Lung microvascular endothelial cell (primary cell): ENCODE data around the gene PEX11B. TPM values are rescaled to one million over a fixed set of nuclear protein-coding genes. Genes with fewer than 3 reads are reported as not detected.
A peak's percentile ranks its signal among the peaks of the same experiment; 100 is the strongest.

Experiments
- DNase-seq, 2 donors: peaks; one replicate each; pipeline versions ENCODE4 v3.0.0 to v3.0.0-alpha.2; 2010; ENCODE audit warnings: low read depth in 2 of 2
- total RNA-seq: library from RNA; depleted of rRNA; stranded (reverse); fragments of >200 nt; gene quantifications from 2 replicates; pipeline ENCODE4 v1.2.1, GENCODE V29; 2014

The PEX11B gene, protein sequence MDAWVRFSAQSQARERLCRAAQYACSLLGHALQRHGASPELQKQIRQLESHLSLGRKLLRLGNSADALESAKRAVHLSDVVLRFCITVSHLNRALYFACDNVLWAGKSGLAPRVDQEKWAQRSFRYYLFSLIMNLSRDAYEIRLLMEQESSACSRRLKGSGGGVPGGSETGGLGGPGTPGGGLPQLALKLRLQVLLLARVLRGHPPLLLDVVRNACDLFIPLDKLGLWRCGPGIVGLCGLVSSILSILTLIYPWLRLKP
- 24.8 and 31.9 TPM in 2 replicates for total RNA-seq

DNA sequence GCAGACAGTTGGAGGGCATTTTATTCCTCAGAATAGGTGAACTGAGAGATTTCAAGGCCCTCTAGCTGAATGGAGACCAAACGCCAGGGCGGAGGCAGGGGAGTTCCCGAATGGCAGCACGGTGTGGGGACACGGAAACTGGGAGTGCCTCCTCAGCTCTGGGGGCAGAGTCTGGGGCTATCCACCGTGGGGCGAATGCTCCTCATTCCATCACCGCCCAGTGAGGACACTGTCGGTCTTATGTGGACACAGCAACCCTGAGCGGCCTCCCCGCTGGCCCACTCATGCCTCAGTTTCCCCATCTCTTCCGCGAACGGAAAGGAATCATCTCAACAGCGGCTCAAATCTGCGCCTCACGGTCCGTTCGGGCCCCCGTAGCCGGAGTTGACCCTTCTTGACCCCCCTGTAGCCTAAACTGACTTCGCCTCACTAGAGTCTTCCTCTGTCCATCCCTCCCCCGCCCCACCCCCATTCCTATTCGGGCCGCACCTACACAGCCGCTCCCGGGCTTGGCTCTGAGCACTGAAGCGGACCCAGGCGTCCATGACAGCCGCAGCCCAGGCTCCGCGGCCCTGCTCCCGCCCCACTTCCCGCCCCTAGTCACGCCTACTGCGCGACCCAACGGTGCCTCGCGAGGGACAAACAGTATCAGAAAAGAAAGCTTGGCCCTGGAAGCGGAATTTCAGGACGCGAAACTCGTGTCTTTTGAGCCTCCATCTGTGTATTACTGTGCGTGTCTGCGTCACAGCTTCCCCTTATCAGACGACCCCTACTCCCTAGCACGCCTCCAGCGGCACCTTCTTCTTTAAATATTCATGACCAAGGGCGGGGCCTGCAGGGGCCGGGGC is at the start of gene PEX11B:
Gene PEX11B (minus strand): TSS at position 574 of the 848 bp plus-strand sequence. CDS start 29 bp downstream, at position 545.
- peak; percentile 93 to 94 for DNase-seq

DNA sequence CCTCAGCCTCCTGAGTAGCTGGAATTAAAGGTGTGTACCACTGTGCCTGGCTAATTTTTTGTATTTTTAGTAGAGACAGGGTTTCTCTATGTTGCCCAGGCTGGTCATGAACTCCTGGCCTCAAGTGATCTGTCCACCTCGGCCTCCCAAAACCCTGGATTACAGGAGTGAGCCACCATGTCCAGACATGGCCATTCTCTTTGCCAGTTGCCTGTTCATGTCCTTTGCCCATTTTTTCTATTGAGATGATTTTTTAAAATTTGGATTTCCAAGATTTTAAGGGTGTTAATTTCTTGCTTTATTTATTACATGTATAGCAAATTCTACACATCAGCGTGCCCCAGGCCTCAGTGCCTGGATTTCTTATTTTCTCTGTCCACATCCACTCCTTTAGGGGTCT is 48.8 kb upstream of the PEX11B start:
- DNase-seq, result no peak

DNA sequence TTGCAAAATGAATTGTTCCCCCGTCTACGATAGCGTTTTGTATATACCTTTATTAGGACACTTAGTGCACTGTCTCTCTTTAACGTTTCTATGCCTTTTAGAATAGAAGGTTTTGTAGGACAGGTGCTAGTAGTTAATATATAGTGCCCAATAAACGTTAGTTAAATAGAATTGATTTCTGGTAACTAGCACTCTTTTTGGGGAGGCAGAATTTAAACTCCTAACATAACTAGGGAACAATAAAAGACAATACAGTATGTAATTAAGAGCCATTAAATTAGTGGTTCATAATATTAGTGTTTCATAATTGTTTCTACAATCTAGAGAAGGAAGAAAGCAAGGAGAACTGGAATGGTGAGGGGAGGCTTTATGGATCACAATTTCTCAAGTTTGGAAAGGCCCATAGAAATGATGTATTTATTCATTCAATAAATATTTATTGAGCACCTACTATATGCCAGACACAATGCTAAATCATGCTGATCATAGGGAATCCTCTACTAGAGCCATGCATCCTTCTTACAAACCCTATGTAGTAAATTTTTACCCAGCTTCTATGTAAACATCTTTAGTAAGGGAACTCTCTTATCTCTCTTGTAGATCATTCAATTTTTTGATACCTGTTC is 46.7 kb upstream of the PEX11B start:
- DNase-seq, result no peak

DNA sequence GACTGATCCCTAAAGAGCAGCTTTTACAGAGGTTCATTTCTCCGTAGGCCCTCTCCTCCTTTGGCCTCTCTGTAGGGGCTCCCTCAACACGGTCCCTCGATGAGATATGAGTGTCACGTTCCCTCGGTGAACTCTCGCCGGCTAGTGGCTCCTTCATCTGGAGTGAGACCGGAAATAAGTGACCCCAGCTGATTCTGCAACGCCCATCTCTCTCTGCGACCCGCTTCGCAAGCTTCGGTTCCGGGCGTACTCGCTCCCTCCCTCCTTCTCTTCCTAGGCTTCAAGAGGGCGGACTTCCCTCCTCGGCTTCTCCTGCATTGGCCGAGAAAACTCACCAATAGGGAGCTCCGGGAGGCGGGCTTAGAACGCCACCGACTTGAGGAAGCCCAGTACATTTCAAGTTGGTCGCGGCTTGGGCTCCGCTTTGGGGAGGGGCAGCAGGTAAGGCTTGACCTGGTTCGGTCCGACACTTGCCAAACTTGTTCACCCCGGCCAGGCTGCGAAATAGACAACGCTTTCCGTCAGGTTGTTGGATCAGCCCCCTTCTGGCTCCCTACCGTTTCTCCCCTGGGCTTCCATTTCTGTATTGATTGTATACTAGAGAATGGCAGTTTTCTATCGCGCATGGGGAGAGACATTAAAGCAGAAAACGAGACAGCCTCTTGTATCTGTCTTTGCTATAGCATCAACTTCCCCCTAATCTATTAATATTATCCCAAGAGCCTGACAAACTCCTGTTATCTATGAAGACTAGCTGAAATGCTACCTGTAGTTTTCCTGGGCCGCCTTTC is 46.0 kb upstream of the PEX11B start, which contains the start of the genes ANKRD34A and POLR3GL:
Gene ANKRD34A (minus strand): TSS at position 248 of the 791 bp plus-strand sequence. CDS start 2,816 bp downstream, outside the sequence.
Gene POLR3GL (plus strand): TSS at position 363 of the 791 bp plus-strand sequence. CDS start 10,176 bp downstream, outside the sequence.
- peak; percentile 86 to 93 for DNase-seq

DNA sequence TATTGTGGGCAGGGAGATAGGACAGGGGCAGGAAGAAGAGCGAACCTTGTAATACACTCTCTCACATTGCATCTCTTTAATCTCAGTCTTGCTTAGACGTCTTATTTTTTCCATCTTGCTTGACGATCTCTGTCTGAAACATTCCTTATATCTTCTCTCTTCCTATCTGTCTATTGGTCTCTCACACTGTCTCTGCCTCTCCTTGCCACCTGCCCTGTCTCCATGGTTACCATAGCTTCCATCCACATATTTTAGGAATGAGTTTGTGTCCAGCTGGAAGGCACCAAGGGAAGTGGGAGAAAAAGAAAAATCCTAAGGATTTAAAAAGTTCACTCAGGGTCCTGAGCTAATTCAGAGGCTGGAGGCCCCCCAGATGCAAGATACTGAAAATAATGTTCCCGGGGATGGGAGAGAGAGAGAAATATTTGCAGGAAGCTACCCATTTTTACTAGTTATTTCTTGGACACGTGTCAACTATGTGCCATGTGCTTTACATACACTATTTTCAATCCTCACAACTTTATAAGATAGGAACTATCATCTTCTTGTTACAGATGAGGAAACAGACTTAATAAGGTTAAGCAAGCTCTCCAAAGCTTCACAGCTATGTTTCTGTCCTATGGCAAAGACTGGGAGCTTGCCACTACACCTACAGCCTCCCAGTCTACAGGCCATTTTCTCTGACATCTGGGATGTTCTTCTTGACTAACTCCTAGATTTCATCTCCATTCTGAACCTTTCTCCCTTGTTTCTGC is 44.9 kb upstream of the PEX11B start:
- DNase-seq, result peak in 1 of 2 donors; percentile 35

DNA sequence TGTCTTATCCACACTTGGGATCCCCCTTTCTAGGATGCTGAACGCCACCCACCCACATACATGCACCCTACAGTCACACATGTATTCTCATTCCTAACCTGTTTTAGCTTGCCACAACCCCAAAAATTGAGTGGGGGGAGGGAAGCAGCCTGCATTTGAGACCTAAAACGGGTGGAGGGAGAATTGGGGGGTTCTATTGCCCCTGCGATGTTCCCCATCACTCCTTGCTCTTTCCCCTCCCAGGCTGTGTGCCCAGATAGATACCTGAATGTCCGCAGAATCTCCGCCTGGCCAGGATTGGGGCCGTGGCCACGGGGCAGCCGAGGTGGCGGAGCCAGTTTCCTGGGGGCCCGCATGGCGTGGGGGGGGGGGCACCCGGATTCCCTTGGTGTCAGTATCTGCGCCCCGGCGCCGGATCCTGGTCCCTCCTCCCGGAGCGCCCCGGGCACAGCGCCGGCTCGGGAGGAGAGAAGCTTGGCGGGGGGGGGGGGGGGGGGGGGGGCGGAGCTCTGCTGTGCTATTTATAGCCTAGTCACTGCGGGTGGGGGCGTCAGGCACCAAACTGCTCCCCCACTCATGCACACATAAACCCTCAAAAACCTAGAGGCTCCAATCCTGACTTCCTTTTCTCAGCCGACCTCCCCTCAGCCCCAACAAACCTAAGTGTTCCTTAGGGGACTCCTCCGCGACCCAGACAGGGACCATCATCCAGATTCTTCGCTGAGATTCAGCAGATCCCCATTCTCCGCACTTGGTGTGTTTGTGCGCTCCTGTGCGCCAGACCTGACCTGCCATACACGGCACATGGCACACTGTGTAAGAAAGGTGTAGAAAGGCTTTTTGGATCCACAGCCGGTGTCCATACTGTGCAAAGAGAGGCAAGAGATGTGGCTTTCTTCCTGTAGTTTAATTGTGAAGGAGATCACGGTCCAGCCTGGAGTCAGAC is 43.9 kb upstream of the PEX11B start:
- DNase-seq, result no peak

DNA sequence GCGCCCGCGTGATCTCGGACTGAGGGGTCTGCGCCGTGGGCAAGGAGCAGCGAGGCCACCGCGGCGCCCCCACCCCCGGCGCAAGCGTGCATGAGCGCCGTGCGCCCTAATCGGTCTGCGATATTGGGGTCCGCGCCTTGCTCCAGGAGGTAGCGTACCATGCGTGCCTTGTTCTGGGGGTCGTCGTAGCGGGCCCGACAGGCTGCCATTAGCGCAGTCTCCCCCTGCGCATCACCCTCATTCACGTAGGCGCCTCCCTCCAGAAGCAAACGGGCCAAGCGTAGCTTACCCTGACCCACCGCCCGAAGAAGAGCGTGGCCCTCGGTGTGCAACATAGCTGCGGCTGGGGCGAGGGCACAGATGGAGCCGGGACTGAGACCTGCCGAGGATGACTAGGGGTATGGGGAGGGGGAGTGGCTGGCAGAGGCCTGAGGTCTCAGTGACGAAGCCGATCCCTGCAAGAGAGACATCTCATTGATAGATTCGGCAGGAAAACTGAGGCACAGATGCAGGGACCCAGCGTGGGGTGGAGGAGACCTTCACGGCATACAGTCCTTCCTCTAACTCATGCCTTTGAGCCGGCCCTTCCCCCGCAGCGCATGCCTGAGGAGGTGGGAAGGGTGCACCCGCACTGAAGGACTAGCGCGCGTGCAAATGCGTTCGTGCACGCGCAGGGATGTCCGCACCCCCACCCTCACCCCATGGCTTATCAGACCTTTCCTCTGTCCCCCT is 43.1 kb upstream of the PEX11B start:
- no peak for DNase-seq

DNA sequence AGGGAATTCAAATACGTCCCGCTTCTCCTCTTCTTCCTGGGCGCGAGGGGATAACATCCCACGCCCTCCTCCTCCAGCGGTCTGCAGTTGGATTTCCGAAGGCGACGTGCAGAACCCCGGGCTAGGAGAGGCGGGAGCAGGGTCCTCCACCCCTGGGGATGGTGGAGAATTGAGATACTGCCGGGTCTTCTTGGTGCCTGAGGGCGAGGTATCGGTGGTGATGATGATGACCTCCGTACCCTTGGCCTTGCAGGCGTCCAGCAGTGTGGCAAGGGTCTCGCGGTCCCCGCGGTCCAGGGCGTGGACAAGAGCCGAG is 42.5 kb upstream of the PEX11B start:
- no peak for DNase-seq

DNA sequence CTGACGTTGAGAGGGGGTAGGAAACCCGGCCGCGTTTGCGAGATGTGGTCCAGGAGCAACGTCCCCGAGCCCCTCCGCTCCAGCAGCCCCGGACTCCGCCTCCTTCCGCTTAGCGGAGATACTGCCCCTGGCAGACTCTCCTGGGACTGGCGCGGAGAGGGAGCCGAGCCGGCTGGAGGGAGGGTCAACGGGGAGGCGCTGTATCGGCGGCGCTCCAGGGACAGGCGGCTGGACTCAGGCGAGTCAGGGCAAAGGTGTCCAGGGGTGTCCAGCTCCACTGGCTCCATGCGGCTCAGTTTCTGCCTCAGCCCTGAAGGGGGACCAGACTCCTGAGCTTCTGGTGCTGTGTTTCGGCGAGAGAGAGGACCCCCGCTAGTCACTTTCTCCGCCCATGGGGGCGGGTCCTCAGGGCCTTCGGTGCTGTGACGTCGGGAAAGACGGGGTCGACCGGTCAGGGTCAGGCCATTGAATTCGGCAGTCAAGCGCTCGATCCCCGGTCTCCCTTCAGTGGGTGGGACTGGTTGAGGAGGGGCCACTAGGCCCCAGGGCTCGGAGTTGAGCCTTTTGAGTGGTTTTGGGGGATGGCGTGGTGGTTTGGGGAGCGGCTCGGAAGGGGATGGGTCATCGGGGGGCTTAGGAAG is 42.1 kb upstream of the PEX11B start:
- peak; percentile 55 to 64 for DNase-seq

DNA sequence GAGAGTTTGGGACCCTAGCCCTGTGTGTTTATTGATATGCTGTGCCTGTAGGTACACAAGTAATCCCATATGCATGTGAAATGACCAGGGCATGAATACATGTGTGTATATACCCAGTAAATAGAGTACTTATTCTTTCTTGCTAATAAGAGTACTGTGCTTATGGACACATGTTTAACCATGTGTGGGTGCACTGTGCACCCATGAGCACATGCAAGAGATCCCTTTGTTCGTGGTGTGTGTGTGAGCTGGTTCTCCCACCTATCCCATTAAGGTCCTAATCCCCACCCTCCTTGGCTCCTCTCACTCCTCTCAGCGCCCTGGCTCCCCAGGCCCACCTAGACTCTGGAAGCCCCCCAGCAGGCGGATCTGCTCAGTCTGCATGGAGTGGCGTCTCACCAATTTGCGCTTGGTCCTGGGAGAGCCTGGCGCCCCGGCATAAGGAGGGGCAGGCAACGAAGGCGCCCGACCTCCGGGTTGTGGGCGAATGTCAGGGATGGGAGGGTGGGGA is 41.5 kb upstream of the PEX11B start:
- DNase-seq, result no peak

DNA sequence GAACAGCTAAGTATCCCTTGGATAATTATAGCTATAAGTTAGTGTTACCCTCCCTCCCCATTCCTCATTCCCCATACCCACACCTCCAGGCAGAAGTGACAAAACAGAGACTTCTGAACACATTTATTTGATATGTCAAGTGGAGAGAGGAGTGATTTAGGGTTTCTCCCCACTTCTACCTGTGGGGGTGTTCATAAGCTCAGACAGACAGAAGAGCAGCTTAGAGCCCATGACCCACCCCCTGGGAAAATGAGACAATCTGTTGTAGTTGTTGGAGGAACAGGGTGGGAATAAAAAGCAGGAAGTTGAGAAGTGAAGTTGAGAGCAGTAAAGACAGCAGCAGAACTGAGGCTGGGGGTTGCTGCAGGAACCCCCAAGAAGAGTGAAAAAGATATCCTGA is 40.8 kb upstream of the PEX11B start:
- DNase-seq, result no peak

DNA sequence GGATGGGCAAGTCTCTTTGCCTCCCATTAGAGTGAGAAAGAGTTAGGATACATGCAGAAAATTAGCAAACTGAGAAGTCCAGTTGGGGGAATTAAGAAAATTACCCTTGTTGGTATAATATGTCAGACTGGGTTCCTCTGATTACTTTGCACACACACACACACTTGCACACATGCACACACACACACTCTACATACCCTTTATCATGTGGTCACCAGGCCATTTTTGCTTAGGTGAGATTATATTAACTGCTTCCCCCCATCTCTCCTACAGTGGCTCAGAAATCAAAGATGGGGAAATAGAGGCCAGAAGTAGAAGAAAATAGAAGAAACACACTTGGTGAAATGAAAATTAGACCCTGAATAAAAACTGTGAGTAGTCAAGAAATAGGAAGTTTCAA is 40.2 kb upstream of the PEX11B start:
- no peak for DNase-seq

DNA sequence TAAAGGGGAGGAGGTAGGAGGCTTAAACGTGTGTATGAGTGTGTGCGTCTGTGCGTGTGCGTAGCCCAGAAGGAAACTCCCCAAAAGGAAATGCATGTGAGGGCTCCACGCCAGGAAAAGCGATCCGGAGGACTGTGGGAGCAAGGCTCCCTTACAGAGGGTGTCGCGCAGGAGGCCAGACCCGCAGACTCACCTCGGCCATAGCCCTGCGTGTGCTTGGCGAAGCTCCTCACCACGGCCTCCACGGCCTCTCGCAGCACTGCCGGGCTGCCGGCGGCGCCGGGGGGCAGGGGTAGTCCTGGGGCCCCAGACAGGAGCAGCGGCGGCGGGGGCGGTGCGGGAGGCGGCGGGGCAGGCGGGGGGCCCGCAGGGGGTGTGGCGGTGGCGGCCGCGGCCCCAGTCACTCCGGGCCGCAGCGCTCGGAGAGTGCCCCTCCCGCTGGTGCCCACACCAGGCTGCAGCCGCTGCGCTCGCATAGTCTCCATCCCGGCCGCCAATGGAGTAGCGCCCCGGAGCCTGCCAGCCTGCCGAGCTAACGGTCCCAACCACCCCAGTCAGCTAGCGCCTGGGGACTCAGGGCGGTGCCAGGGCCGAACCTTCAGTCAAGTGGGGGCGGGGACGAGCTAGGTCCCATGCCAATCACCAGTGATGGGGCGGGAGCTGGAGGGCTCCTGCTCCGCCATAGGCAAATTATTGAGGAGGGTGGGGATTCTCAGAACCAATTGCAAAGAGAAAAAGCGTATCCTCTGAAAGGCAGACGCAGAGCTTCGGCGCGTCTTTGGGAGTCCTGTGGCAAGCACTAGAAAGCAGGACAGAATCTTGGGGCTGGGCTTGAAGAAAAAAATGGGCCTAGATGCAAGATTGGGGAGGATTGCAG is 39.2 kb upstream of the PEX11B start, which contains the start of gene LIX1L:
Gene LIX1L (minus strand): TSS at position 575 of the 877 bp plus-strand sequence. CDS start 90 bp downstream, at position 485.
- DNase-seq, result peak; percentile 96 to 97

DNA sequence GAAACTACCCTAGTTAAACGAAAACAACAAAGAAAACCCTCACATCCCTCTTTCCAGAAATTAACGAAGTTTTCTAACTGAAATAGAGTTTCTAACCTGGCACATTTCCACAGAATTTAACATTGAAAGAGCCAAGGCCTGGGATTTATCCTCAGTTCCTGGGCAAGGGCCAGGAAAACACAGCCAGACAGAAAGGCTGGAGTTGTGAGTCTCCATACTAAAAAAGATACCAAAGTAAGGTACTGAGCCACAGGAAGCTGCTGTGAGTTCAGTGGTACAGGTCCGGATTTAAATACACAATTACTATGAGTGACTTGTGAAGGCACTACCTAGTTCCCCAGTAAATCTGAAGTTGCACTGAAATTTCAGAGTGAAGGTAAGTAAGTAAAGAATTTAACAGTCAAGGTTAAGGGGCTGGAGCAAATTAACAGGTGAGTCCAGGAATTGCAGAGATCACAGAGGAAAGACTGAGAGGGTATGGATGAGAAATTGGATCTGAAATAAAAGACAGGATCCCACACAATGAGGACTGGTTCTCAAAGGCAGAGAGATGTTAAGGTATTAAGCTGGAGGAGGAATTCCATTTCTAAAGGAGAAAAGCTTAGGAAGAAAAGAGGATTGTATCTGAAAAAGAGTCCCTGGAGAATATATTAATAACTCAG is 38.4 kb upstream of the PEX11B start:
- peak; percentile 21 to 70 for DNase-seq

DNA sequence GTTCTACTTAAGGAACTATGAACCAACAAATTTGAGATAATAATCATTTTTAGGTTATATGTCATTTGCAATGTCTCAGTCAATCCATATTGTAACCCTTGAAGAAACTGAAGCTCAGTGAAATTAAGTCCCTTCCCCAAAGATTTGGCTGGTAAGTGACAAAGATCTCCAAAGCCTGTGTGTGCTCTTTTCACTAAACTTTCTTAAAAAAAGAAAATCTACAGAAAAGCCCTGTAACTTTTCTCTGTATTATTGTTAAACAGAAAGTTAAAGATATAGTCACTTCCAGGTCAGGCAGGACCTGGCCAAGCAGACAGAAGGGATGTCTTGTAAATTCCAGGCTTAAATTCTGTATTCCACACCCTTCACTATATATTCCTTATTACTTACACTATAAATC is 37.8 kb upstream of the PEX11B start:
- DNase-seq, result peak in 1 of 2 donors; percentile 11

DNA sequence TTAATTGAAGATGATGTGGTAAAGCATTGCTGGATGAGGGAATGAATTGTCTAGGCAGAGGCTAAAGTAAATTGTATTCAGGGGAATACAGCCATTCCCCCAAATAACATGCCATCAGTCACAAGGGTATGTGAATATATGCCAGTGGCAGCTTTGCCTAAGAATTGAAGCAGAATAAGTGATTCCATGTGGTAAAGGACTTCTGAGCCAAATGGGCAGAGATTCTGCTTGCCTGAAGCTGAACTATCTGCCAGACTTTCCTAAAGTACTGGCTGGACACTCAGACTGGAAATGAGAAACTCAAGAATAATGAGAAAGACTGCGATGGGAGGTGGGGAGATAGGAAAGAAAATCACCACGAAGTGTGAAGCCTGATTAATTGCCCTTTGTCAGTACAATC is 36.9 kb upstream of the PEX11B start:
- DNase-seq, result peak in 1 of 2 donors; percentile 19
